Endothelial cell of umbilical vein (primary cell): ENCODE measurements around the gene C11orf68. TPM values are rescaled to one million over a fixed set of nuclear protein-coding genes. Genes with fewer than 3 reads are reported as not detected.
A peak's percentile ranks its signal among the peaks of the same experiment; 100 is the strongest.

Experiments used
- BruUV-seq: library from RNA; stranded (reverse); fragments of 400-500 nt; replicated peaks from 2 replicates; lab custom pipeline; 2021; lab: Mats Ljungman, UMichigan
- CTCF ChIA-PET: fragments of 300-600, 350-600 bp; sonication (Branson Sonifier 250); formaldehyde crosslinking; loops from one replicate; lab custom pipeline; 2021; ENCODE audit warnings: antibody characterized with exemption, inconsistent platforms; lab: Charles Lee
- POLR2A ChIA-PET: fragments of 300-600, 350-600 bp; sonication (Branson Sonifier 250); formaldehyde crosslinking; loops from one replicate; lab custom pipeline; 2021; ENCODE audit warnings: antibody characterized with exemption, inconsistent platforms; lab: Charles Lee
- DNase-seq: peaks from one replicate; pipeline ENCODE4 v3.0.0-alpha.2; 2011; ENCODE audit warnings: low read depth, low spot score
- FAIRE-seq: peaks from 2 replicates; lab custom pipeline; 2011; peaks lifted over from hg19 to GRCh38; lab: Jason Lieb, UNC
- H2AFZ ChIP-seq: 2 replicates; pipeline ENCODE4 v1.6.0; 2012; ENCODE audit warnings: low read depth, low read length, control low read depth, inconsistent platforms
- H3K27ac ChIP-seq: 2 replicates; pipeline ENCODE4 v1.5.1; 2011; ENCODE audit warnings: low read depth, mild to moderate bottlenecking, control low read depth, low read length, moderate library complexity; ENCODE audit not compliant: insufficient read depth
- H3K27me3 ChIP-seq, 2 experiments: 2 replicates each; pipeline versions ENCODE4 v1.6.0 to v1.6.1; 2011; ENCODE audit warnings: low read length in 2 of 2, mixed read lengths in 1 of 2; ENCODE audit not compliant: control insufficient read depth in 2 of 2, insufficient read depth in 2 of 2
- H3K36me3 ChIP-seq, 2 experiments: 2 replicates in 1 of 2; 3 replicates in 1 of 2; pipeline ENCODE4 v1.5.1; 2011; ENCODE audit warnings: low read length in 2 of 2, mild to moderate bottlenecking in 1 of 2, moderate library complexity in 1 of 2; ENCODE audit not compliant: control insufficient read depth in 2 of 2, insufficient read depth in 2 of 2; ENCODE audit errors: extremely low read depth in 1 of 2
- H3K4me1 ChIP-seq: 3 replicates; pipeline ENCODE4 v1.5.1; 2011; ENCODE audit warnings: mild to moderate bottlenecking, low read length; ENCODE audit not compliant: control insufficient read depth, insufficient read depth; ENCODE audit errors: extremely low read depth
- H3K4me2 ChIP-seq: 2 replicates; pipeline ENCODE4 v1.6.1; 2011; ENCODE audit warnings: low read length, control low read depth, mixed read lengths; ENCODE audit not compliant: insufficient read depth
- H3K4me3 ChIP-seq, 3 experiments: fragments of 200-600 bp in 1 of 3; sonication (generic), shearing (Covaris generic) in 1 of 3; replicated peaks in 1 of 3; 2 replicates each; pipeline ENCODE4 v1.5.1; 2011 to 2016; ENCODE audit warnings: control low read depth in 3 of 3, low read length in 3 of 3, mild to moderate bottlenecking in 2 of 3, inconsistent platforms in 1 of 3, low read depth in 1 of 3, moderate library complexity in 1 of 3; ENCODE audit not compliant: insufficient read depth in 1 of 3
- H3K79me2 ChIP-seq: 2 replicates; pipeline ENCODE4 v1.6.0; 2012; ENCODE audit warnings: low read length, inconsistent platforms; ENCODE audit not compliant: control insufficient read depth, insufficient read depth
- H3K9ac ChIP-seq: replicated peaks from 2 replicates; pipeline ENCODE3; 2011; ENCODE audit warnings: low read length, control low read depth; ENCODE audit not compliant: insufficient read depth; ENCODE audit errors: extremely low read depth
- H3K9me1 ChIP-seq: replicated peaks from 3 replicates; pipeline ENCODE4 v1.6.0; 2011; ENCODE audit warnings: mild to moderate bottlenecking, low read length; ENCODE audit not compliant: control insufficient read depth, insufficient read depth; ENCODE audit errors: extremely low read depth
- H3K9me3 ChIP-seq: replicated peaks from 2 replicates; pipeline ENCODE4 v1.5.1; 2012; ENCODE audit warnings: low read length, inconsistent platforms; ENCODE audit not compliant: control insufficient read depth, insufficient read depth
- H4K20me1 ChIP-seq: replicated peaks from 2 replicates; pipeline ENCODE3; 2011; ENCODE audit warnings: mild to moderate bottlenecking, low read length; ENCODE audit not compliant: control insufficient read depth, insufficient read depth; ENCODE audit errors: extremely low read depth
- CTCF ChIP-seq, 2 donors: IDR thresholded peaks; 1 replicate in 1 of 2; 2 replicates in 1 of 2; pipeline ENCODE4 v1.5.1; 2011; ENCODE audit warnings: low read length in 2 of 2, mild to moderate bottlenecking in 2 of 2, moderate library complexity in 2 of 2, control low read depth in 1 of 2, inconsistent platforms in 1 of 2, low read depth in 1 of 2; ENCODE audit not compliant: insufficient read depth in 1 of 2; ENCODE audit errors: extremely low read depth in 1 of 2
- FOS ChIP-seq: IDR thresholded peaks from 2 replicates; pipeline ENCODE4 v1.6.1; 2011; ENCODE audit warnings: mild to moderate bottlenecking, low read length, moderate library complexity, borderline replicate concordance; ENCODE audit not compliant: insufficient read depth
- MAX ChIP-seq: IDR thresholded peaks from 2 replicates; pipeline ENCODE4 v1.6.1; 2011; ENCODE audit not compliant: insufficient read depth, insufficient read length
- MYC ChIP-seq: IDR thresholded peaks from one replicate; pipeline ENCODE4 v1.6.1; 2011; ENCODE audit warnings: mild to moderate bottlenecking, low read depth, low read length
- POLR2AphosphoS5 ChIP-seq: IDR thresholded peaks from 2 replicates; pipeline ENCODE4 v1.6.1; 2012; ENCODE audit warnings: low read depth, mild to moderate bottlenecking, control low read depth, low read length, moderate library complexity; ENCODE audit not compliant: insufficient read depth
- dilution Hi-C: fragments of 300-500 bp; cut with MboI; formaldehyde crosslinking; loops from one replicate; pipeline ENCODE4 v1.15.0; 2019; ENCODE audit warnings: low sequenced_read_pairs; ENCODE audit not compliant: extremely low pct_ligation_motif_present
- intact Hi-C: fragments of 100-400 bp; cut with micrococcal nuclease; formaldehyde crosslinking; loops from one replicate; pipeline ENCODE4 v1.10.0; 2022
- polyA plus RNA-seq, 4 experiments: library from polyadenylated mRNA; depleted of rRNA in 3 of 4; stranded (reverse) in 3 of 4; unstranded in 1 of 4; fragments of >200 nt; gene quantifications; 2 replicates each; pipeline versions ENCODE4 v1.2.1 to v1.2.3, GENCODE V29; 2011 to 2012; ENCODE audit warnings: missing spikeins in 1 of 4
- total RNA-seq: library from RNA; stranded (reverse); gene quantifications from 2 replicates; pipeline ENCODE4 v1.2.3, GENCODE V29; 2021

The C11orf68 gene
- total and polyA plus RNA-seq, 2 donors (not counting 3 experiments of a cell fraction or from before 2014, with no cell fraction given), result 35.6 to 66.5 TPM

- no peaks in the 10 kb centered on the region for H3K27me3 ChIP-seq
- intact Hi-C loops, result loop anchor here (5.0 kb wide), 1 partner anchor 136 kb away; the partner anchor contains the start of gene SF3B2
- no peaks in the 10 kb centered on the region for H3K36me3 ChIP-seq
Observed at GRCh38 chr11:65916391-65916790, 2.5 kb downstream of the C11orf68 start.

More at GRCh38 chr11:65916391-65916790, 2.5 kb downstream of the C11orf68 start:
- FAIRE-seq, result no peak
- CTCF ChIA-PET, result interaction anchor here (0.8 to 4.9 kb wide), 8 partner anchors 9 to 136 kb away, joined by 3 to 73 read pairs (median 4); partner anchors contain the start of genes CCDC85B, FIBP and FOSL1
- dilution Hi-C loops, result no loop called here
- Histone ChIP-seq H4K20me1 (no peaks in the 10 kb centered on the region), H3K4me3 (peak overlapping the region in 1 of 3 experiments; percentile 5), H3K79me2 (peaks cover 37% of the 10 kb centered on the region), H3K9ac (peak overlapping the region; percentile 71), H3K4me1 (peaks cover 67% of the 10 kb centered on the region), H3K9me3 (no peaks in the 10 kb centered on the region), H2AFZ (no peak overlapping the region), H3K27ac (peak overlapping the region; percentile 92), H3K4me2 (peak overlapping the region; percentile 69), H3K9me1 (no peaks in the 10 kb centered on the region)
- TF ChIP-seq MYC (no peak), MAX (no peak), POLR2AphosphoS5 (no peak), CTCF (IDR thresholded peaks at IDR 0.05; ENCODE audit: extremely low read depth in 1 of 2, insufficient read depth in 1 of 2, low read depth in 1 of 2, low read length in 2 of 2) (no peak), FOS (no peak)
- BruUV-seq, result no TSS peak
- POLR2A ChIA-PET, result interaction anchor here (1.1 to 2.0 kb wide), 4 partner anchors 17 to 26 kb away, joined by 4 to 28 read pairs (median 12); partner anchors contain the start of genes CCDC85B, FIBP and FOSL1
- no peak for DNase-seq
